Stimulated activated CD4-positive, alpha-beta T cell treated with anti-CD3 and anti-CD28 coated beads, Interleukin-2, amount 100 ng/mL, for 48 hours (primary cell): ENCODE results near the gene NPPB.

Experiments
- DNase-seq, 2 donors: peaks; one replicate each; pipeline ENCODE4 v3.0.0-alpha.2; 2020

NPPB gene

DNA sequence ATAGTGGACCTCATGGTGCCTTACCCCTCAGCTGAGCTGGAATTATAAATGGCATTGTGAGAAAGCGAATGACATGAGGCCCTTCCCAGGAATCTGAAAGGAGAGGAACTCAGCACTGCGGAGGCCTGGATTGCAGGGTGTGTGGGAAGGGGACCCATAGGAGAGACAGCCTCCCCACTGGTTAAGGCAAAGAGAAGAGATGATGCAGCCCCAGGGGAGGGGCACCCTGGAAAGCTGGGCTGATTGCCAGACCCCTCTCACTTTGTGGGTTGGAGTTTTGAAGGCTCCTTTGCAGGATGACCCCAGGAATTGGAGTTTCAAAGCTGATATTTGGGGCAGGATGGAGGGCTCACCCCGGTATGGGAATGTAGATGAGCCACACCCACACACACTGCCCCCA, 2.0 kb downstream of the NPPB start:
- no peak for DNase-seq

DNA sequence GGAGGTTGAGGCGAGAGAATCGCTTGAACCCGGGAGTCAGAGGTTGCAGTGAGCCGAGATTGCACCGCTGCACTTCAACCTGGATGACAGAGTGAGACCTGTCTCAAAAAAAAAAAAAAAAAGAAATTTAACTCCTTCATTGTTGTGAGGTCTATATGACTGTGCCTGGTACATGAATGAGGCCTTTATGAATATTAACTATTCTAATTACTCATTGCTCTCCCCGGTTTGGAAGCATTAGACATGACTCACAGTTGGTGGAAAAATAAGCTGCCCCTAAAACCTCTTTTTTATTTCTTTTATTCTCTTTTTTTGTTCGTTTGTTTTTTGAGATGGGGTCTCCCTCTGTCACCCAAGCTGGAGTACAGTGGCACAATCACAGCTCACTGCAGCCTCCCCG, 3.3 kb downstream of the NPPB start:
- DNase-seq: no peak

DNA sequence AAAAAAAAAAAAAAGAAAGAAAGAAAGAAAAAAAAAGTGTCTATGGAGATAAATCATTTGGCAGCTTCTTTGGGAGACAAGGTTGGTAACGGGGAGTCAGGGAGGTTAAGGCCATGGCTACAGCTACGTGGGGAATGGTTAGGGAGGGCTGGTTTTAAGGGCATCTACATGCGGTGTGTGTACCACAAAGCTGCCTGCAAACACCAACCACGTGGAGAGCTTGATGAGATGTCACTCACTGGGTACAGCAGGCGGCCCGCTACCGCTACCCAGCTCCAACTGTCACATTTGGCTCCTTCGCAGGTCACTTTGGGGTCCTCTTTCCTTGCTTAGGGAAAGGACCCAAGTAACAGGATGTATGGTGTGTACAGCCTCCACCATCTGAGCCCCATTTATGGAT, 4.2 kb downstream of the NPPB start:
- DNase-seq: no peak

DNA sequence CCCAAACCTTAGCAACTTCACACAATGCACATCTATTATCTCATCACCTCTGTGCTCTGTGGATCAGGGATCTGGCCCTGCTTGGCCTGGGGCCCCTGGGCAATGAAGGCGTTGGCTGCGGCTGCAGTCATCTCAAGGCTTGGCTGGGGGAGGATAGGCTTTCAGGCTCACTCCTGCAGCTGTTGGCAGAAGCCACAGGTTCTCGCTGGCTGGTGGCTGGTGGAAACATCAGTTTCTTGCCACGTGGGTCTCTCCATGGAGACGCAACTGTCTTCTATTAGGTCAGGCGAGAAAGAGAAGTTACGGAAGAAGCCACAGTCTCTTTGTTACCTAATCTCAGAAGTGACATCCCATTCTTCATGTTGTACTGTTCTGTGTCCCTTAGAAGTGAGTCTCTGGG, 7.6 kb downstream of the NPPB start:
- no peak for DNase-seq

DNA sequence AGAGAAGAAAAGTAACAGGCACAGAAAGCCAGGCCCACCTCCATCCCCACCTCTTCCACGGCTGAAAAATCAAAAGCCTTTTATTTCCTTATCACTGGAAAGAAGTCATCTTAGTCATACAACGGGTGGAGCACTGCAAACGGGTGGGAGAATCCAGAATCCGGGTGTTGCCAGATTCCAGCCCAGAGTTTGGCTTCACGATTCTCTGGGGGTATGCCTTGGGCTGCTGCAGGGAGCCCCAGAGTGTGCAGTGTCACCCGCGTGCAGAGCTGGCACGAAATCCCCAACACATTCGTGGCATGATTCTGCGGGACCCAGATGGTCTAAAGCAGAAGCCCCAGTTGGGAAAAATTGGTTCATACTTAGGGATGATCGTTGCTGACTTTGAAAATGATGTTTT, 8.6 kb downstream of the NPPB start:
- no peak for DNase-seq

DNA sequence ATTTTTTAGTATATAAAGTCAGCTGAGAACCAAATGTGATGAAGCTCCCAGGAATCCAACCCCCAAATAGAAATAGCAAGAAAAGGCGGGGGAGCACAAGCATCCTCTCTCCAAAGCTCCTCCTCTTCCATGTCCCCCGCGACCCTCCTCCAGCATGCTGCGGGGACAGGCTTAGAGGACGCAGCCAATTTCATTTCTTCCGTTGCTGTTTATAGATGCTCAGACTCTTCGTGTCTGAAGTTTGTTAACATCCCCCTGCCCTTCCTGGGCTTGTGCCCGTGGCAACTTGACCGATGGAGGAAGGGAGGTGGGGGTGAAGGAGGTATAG, 10.4 kb downstream of the NPPB start:
- no peak for DNase-seq

DNA sequence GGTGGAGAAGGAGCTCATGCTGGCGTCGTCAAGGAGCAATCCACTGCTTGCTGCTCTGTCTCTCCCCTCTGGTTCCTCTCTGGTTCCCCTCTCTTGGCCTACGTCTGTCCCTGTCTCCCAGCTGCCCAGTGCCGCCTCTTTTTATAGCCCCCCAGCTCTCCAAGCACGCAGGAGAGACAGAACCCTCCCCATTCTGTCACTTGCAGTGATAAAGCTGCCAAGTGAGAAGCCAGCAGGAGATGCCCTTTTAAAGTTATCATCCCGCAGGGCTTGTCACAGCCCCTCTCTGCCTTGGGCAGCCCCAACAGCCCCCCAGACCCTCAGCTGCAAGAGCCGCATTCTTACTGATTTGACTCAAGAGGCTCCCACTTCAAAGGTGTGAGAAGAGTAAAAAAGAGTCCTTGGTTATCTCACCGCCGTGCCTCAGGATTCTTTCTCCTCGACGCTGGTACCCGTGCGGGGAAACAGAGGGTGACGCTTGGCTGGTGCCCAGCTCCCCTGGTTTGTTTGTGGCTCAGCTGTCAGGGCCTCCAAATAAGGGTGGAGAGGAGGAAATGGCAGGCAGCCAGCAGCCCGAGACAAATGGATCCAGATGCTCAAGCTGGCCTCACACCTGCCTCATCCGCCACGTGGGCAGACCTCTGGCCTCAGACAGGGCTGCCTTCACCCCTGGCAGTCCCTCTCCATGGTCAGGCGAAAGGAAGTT, 10.9 kb downstream of the NPPB start, which contains the start of gene NPPA:
Gene NPPA, minus strand, starts transcription at position 117 of the 706 bp plus-strand sequence. Its CDS starts 99 bp downstream, at position 18.
- DNase-seq: no peak

DNA sequence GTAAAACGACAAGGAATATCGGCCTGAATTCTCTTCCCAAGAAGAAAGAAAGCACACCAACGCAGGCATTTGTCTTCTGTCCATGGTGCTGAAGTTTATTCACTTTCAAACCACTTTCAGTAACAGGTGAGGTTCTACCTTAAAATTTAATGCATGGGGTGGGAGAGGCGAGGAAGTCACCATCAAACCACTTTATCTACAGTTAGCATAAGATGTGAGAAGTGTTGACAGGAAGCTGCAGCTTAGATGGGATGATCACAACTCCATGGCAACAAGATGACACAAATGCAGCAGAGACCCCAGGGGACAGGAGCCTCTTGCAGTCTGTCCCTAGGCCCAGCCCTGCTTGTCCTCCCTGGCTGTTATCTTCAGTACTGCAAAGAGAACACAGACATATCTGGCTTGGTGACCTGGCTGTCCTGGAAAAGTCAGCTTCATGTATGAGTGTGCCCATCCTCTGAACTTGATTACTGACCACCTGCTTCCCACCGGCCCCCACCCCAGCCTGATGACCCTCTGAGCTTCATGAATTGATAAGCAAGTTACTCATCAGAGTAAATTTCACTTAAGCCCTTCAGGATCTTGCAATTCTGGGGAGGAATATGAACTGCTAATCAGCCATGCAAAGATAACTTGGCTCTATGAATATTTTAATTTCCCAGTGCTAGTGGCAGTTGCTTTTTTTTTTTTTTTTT, 13.0 kb downstream of the NPPB start:
- no peak for DNase-seq

DNA sequence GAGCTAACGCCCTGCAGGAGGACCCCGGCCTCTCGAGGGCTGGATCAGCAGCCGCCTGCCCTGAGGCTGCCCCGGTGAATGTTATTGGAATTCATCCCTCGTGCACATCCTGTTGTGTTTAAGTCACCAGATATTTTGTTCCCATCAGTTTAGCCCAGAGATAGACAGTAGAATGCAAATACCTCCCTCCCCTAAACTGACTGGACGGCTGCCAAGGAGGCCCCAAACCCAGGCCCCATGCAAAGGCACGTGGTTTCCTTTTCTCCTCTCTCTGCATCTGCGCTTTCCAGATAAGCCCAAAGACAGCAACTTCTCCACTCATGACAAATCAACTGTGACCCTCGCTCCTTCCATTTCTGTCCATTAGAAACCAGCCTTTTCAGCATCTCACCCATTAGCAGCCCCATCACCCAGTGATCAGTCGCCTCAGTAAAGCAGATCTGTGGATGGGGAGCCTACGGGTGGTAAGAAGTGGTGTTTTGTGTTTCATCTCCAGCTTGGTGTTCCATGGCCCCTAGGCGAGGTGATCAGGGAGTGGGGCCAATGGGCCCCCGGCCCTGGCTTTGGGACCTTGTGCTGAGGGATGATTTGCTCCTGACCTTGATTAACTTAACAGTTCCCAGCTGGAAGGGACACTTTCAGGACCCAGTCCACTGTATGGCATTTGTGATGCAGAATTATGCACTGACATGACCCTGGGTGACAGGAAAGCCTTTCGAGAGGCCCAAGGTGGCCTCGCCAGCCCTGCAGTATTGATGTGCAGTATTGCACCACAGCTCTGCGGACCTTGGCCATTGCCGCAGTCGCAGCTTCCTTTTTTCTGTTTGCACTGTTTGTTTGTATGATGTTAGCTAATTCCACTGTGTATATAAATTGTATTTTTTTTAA, 16.3 kb downstream of the NPPB start:
- no peak for DNase-seq

DNA sequence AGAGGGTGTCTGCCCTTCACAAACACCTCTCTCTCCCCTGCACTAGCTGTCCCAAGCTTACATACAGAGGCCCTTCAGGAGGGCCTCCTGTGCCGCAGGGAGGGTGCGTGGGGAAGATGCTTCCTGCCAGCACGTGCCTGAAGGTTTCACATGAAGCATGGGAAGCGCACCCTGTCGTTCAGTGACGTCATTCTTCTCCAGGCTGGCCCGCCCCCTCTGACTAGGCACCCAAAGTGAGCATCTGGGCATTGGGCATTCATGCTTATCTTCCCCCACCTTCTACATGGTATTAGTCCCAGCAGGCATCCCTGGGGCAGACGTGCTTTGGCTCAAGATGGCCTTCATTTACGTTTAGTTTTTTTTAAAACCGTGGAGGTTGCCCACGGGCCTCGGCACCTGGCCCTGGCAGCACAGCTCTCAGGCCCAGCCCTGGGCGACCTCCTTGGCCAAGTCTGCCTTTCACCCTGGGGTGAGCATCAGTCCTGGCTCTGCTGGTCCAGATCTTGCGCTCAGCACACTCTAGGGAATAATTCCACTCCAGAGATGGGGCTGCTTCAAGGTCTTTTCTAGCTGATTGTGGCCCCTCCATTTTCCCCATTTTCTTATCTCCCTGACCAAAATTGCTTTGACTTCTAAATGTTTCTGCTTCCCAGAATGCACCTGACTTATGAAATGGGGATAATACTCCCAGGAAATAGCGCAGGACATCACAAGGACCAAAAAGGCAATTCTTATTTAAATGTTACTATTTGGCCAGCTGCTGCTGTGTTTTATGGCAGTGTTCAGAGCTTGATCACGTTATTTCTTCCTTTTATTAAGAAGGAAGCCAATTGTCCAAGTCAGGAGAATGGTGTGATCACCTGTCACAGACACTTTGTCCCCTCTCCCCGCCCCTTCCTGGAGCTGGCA, 17.2 kb downstream of the NPPB start:
- DNase-seq: no peak

DNA sequence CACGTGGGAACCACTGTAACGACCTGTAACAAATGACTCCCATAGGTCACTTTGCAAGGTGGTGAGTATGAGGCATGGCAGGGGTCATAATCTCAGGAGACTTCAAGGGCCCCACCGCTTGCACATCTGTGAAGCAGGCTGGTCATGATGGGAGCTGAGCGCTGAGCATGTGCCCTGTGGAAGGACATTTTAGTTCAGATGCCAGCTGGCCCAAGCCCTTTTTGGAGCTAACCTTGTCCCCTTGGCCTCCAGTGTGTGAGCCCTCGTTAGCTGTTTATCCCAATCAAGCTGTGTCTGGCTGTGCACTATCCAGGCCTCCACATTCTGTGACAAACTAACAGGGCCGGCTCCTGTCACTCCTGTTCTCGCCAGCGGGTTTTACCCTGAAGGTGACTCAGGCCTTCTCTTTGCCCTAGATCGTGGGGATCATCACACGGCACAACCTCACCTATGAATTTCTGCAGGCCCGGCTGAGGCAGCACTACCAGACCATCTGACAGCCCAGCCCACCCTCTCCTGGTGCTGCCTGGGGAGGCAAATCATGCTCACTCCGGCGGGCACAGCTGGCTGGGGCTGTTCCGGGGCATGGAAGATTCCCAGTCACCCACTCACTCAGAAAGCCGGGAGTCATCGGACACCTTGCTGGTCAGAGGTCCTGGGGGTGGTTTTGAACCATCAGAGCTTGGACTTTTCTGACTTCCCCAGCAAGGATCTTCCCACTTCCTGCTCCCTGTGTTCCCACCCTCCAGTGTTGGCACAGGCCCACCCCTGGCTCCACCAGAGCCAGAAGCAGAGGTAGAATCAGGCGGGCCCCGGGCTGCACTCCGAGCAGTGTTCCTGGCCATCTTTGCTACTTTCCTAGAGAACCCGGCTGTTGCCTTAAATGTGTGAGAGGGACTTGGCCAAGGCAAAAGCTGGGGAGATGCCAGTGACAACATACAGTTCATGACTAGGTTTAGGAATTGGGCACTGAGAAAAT, 18.7 kb downstream of the NPPB start:
- no peak for DNase-seq

DNA sequence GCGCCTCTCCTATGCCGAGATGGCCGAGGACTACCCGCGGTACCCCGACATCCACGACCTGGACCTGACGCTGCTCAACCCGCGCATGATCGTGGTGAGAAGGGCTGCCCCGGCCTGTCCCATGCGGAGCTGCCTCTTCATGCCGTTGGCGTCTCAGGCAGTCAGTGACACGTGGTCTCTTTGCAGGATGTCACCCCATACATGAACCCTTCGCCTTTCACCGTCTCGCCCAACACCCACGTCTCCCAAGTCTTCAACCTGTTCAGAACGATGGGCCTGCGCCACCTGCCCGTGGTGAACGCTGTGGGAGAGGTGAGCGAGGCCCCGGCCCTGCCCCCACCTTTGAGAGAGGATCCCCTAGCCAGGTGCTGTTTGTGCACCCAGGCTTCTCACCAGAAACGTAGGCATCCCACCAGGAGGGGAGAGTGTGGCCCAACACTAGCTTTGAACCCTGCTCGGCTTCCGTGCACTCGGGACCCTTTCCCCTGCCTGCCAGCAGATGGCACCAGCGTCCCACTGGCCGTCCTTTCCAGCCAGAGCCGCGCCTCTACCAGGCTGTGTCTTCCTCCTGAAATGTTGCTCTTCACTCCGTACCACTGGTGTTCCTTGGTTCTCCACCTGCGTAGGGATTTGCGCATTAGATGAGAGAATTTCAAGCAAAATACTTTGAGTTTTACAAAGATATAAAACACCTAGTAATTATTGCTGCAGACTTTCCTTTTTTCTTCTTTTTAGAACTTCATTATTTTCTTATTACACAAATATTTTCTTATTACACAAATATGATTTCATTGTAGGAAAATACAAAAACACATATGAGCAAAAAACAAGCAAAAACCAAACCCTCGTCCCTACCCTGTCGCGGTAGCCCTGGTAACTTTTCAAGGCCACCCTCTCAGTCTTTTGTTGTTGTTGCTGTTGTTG, 20.1 kb downstream of the NPPB start:
- DNase-seq: peak; percentile 69 to 71

DNA sequence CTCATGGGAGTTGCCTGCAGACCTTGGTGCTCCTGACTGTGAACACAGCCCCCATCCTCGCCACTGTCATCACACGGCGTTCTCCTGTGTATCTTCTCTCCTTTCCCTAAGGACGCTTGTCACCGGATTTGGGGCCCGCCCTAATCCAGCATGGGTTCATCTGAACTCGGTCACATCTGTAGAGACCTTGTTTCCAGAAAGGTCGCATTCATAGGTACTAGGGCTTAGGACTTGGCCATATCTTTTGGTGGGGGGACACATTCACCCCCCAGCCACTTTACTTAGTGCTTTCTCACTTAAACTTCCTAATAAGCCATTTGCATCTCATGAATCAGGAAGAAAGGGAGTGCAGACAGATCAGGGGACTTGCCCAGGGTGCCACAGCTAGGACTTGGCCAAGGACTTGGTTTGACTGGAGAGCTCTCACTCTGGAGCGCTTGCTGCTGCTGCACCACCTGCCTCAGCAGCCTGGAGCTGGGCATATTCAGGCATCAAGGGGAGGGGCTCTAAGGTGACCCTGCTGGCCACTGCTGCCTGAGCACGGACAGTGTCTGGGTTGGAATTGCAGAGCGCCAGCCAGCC, 20.9 kb downstream of the NPPB start:
- no peak for DNase-seq

DNA sequence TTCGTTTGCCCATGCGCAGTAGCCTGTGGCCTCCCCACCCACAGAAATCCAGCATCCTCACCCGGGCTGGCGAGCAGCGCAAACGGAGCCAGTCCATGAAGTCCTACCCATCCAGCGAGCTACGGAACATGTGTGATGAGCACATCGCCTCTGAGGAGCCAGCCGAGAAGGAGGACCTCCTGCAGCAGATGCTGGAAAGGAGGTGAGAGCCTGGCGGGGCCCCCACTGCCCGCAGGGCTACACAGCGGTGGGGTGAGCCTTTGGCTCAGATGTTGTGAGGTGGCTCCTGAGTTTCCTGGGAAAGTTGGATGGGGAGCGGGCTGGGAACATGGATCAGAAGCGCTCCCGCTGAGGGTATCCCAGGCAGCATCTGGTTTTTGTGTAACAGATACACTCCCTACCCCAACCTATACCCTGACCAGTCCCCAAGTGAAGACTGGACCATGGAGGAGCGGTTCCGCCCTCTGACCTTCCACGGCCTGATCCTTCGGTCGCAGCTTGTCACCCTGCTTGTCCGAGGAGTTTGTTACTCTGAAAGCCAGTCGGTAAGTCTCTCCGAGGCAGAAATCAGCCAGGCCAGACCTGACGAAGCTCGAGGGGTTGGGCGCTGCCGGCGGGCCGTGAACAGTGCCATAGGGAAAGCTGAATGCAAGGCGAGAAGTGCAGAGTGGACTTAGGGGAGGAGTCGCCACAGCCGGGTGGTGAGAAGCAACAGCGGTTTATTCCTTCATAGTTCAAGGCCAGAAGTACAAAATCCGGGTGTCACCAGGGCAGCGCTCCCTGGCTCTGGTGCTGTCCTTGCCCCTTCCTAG, 21.6 kb downstream of the NPPB start:
- DNase-seq: no peak

DNA sequence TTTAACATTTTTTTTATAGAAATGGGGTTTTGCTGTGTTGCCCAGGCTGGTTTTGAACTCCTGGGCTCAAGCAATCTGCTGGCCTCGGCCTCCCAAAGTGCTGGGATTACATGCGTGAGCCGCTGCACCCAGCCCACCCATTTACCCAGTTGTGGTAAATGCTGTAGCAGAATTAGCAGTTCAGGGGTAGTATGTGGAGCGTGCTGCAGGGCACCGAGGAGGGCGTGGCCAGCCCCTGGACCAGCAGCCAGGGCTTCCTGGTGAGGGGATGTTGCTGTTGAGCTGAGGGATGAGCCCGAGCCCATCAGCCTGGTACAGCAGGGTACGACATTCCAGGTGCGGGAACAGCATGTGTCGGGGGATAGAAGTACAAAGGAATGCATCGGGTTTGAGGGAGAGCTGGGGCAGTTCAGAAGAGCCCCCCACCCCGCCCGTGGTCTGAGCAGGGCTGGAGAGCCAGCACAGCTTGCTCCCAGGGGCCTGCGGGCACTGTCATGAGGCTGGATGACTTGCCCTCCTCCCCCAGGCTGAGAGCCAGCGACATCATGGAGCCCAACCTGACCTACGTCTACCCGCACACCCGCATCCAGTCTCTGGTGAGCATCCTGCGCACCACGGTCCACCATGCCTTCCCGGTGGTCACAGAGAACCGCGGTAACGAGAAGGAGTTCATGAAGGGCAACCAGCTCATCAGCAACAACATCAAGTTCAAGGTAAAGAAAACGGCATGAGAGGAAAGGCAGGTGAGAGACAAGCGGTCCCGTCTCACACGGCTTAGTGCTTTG, 23.1 kb downstream of the NPPB start:
- DNase-seq: no peak

DNA sequence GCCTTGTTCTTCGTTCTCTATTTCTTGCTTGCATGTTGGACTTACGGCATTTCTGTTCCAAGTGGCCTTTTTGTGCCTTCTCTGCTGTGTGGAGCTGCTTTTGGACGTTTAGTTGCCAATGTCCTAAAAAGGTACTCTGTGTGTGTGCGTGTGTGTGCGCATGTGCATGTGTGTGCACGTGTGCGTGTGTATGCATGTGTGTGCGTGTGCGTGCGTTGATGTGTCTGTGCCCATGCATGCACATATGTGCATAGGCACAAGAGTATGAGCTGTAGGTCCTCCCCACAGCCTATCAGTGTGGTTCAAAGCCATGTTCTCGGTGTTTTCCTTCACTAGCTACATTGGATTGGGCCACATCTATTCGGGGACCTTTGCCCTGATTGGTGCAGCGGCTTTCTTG, 24.8 kb downstream of the NPPB start:
- DNase-seq: no peak

DNA sequence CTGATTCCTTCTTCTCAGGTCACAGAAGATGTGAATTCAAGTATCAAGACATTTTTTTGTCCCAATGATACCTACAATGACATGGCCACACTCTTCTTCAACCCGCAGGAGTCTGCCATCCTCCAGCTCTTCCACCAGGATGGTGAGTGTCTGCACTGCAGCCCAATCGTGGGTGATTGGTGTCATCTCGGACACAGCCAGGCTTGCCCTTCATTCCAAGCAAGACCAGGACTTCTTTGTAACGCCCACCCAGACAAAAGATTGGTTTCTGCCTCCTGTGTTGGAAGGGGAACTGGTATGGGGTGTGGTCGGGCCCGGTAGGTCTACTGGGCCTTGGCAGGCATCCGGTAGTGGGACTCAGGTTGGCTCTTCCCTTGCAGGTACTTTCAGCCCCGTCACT, 25.2 kb downstream of the NPPB start:
- DNase-seq: no peak
